ENCODE measurements around the gene PPP1R14C. TPM values are rescaled to one million over a fixed set of nuclear protein-coding genes. Genes with fewer than 3 reads are reported as not detected.

Gene PPP1R14C
- polyA plus RNA-seq, 1 donor (not counting 4 experiments of a cell fraction or from before 2014, with no cell fraction given) = 50.6 TPM

- no peaks in the 10 kb centered on the region for H3K27me3 ChIP-seq (ENCODE audit: control insufficient read depth, extremely low read depth, insufficient read depth, low read length)
- dilution Hi-C loops (cut with MboI; ENCODE audit: extremely low pct_ligation_motif_present, low sequenced_read_pairs) = no loop called here
- H3K4me2 ChIP-seq (ENCODE audit: control insufficient read depth, extremely low read depth, insufficient read depth, low read depth, low read length) = peak overlapping the region; percentile 63
- no peaks in the 10 kb centered on the region for H3K36me3 ChIP-seq (ENCODE audit: control insufficient read depth in 2 of 2, extremely low read depth in 1 of 2, insufficient read depth in 2 of 2, low read length in 2 of 2)
- H3K9ac ChIP-seq (ENCODE audit: control insufficient read depth, extremely low read depth, insufficient read depth, low read length) = peak overlapping the region; percentile 46
- no peak overlapping the region for H2AFZ ChIP-seq (ENCODE audit: control insufficient read depth, low read length)
- H3K79me2 ChIP-seq (ENCODE audit: control insufficient read depth, insufficient read depth, low read length) = no peaks in the 10 kb centered on the region
- H3K9me1 ChIP-seq (ENCODE audit: control insufficient read depth, extremely low read depth, insufficient read depth, low read length) = no peaks in the 10 kb centered on the region
- TF ChIP-seq EZH2 (IDR thresholded peaks at IDR 0.05; ENCODE audit: low read length) = no peak
- TF ChIP-seq CTCF (optimal IDR thresholded peaks at IDR 0.05 in 1 of 3, IDR thresholded peaks at IDR 0.05 in 1 of 3, conservative IDR thresholded peaks at IDR 0.05 in 1 of 3; ENCODE audit: extremely low read depth in 1 of 3, insufficient read depth in 2 of 3, low read length in 3 of 3) = no peak
- DNase-seq (ENCODE audit: low read depth, low spot score) (no peak), FAIRE-seq (no peak)
- H3K4me3 ChIP-seq (ENCODE audit: control insufficient read depth in 2 of 3, extremely low read depth in 1 of 3, insufficient read depth in 2 of 3, low read depth in 1 of 3, low read length in 3 of 3) = no peak overlapping the region
- no peaks in the 10 kb centered on the region for H4K20me1 ChIP-seq (ENCODE audit: control insufficient read depth, extremely low read depth, insufficient read depth, low read length)
- no peaks in the 10 kb centered on the region for H3K9me3 ChIP-seq (ENCODE audit: control insufficient read depth, low read depth, low read length)
- H3K27ac ChIP-seq (ENCODE audit: control insufficient read depth, insufficient read depth, low read length) = peak overlapping the region; percentile 97
- H3K4me1 ChIP-seq (ENCODE audit: control insufficient read depth, extremely low read depth, insufficient read depth, low read length) = peaks cover 82% of the 10 kb centered on the region
Measured at GRCh38 chr6:150270330-150271052, 127.6 kb downstream of the PPP1R14C start.

- Histone ChIP-seq H3K27me3 (ENCODE audit: control insufficient read depth, extremely low read depth, insufficient read depth, low read length) (no peaks in the 10 kb centered on the region), H3K79me2 (ENCODE audit: control insufficient read depth, insufficient read depth, low read length) (no peaks in the 10 kb centered on the region), H4K20me1 (ENCODE audit: control insufficient read depth, extremely low read depth, insufficient read depth, low read length) (no peaks in the 10 kb centered on the region), H3K9ac (ENCODE audit: control insufficient read depth, extremely low read depth, insufficient read depth, low read length) (no peak overlapping the region), H3K4me3 (ENCODE audit: control insufficient read depth in 2 of 3, extremely low read depth in 1 of 3, insufficient read depth in 2 of 3, low read depth in 1 of 3, low read length in 3 of 3) (no peak overlapping the region), H3K36me3 (ENCODE audit: control insufficient read depth in 2 of 2, extremely low read depth in 1 of 2, insufficient read depth in 2 of 2, low read length in 2 of 2) (no peaks in the 10 kb centered on the region), H3K4me2 (ENCODE audit: control insufficient read depth, extremely low read depth, insufficient read depth, low read depth, low read length) (no peak overlapping the region), H3K27ac (ENCODE audit: control insufficient read depth, insufficient read depth, low read length) (peak overlapping the region; percentile 97), H2AFZ (ENCODE audit: control insufficient read depth, low read length) (no peak overlapping the region), H3K4me1 (ENCODE audit: control insufficient read depth, extremely low read depth, insufficient read depth, low read length) (peaks cover 83% of the 10 kb centered on the region), H3K9me3 (ENCODE audit: control insufficient read depth, low read depth, low read length) (no peaks in the 10 kb centered on the region), H3K9me1 (ENCODE audit: control insufficient read depth, extremely low read depth, insufficient read depth, low read length) (no peaks in the 10 kb centered on the region)
- dilution Hi-C loops (cut with MboI; ENCODE audit: extremely low pct_ligation_motif_present, low sequenced_read_pairs) = no loop called here
- TF ChIP-seq EZH2 (IDR thresholded peaks at IDR 0.05; ENCODE audit: low read length) (no peak), CTCF (optimal IDR thresholded peaks at IDR 0.05 in 1 of 3, IDR thresholded peaks at IDR 0.05 in 1 of 3, conservative IDR thresholded peaks at IDR 0.05 in 1 of 3; ENCODE audit: extremely low read depth in 1 of 3, insufficient read depth in 2 of 3, low read length in 3 of 3) (no peak)
- no peak for DNase-seq (ENCODE audit: low read depth, low spot score)
- FAIRE-seq = no peak
Measured at GRCh38 chr6:150271172-150271500, 128.3 kb downstream of the PPP1R14C start.

Measured in keratinocyte (primary cell).